ENCODE data around the gene TSC22D4. TPM values are rescaled to one million over a fixed set of nuclear protein-coding genes. Genes with fewer than 3 reads are reported as not detected.

TSC22D4 gene
- total RNA-seq, 3 donors from 2014 or later (not counting 1 experiment from before 2014, with no cell fraction given), result 140 to 173 (median 168) TPM

DNA sequence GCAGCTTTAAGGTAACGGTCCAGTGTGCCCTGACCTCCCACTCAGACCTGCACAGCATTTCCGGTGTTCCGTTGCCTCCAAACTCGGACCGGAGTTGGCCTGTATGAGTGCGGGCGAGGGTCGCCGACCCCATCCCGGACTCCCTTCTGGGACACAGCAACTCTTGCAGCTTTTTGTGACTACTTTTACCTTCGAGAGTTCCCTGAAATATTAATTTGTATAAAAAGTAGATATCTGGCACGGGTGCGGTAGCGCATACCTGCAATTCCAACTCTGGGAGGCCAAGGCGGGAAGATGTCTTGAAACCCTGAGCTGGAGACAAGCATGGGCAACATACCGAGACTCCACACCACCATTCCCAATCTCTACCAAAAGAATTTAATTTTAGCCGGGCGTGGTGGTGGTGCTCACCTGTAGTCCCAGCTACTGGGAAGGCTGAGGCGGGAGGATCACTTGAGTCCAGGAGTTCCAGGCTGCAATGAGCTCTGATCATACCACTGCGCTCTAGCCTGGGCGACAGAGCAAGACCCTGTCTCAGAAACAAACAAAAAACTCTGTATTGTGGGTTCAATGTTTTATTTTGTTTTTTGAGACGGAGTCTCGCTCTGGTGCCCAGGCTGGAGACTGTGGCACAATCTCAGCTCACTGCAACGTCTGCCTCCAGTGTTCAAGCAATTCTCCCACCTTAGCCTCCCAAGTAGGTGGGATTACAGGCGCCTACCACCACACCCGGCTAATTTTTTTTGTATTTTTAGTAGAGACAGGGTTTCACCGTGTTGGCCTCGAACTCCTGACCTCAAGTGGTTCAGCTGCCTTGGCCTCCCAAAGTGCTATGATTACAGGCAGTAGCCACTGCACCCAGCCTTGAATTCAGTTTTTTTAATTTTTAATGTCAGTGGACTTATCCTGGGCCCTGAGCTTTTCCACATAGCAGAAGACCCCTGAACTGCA, 41.6 kb downstream of the TSC22D4 start:
- H3K27me3 Mint-ChIP-seq (ENCODE audit: low read depth in 2 of 2), result no peaks in the 10 kb centered on the region
- intact Hi-C loops (cut with micrococcal nuclease), result no loop called here

GRCh38 chr7:100435401-100436304, 43.4 kb downstream of the TSC22D4 start:
- Mint-ChIP-seq H3K4me1 (peaks cover 30 to 45% of the 10 kb centered on the region in 2 donors), H3K9me3 (no peaks in the 10 kb centered on the region), H3K36me3 (no peaks in the 10 kb centered on the region), H3K27me3 (ENCODE audit: low read depth in 2 of 2) (no peaks in the 10 kb centered on the region), H3K4me3 (peak overlapping the region; percentile 96), H3K27ac (peak overlapping the region; percentile 98 to 99)
- WGBS (ENCODE audit: insufficient coverage), result 2% methylated on average over 81 of the region's 81 CpGs
- no peaks in the 10 kb centered on the region for H3K9me3 ChIP-seq (ENCODE audit: control insufficient read depth, insufficient read depth, low read length)
- H3K27ac ChIP-seq (ENCODE audit: low read length), result peak overlapping the region; percentile 87
- DNase-seq (peak; percentile 33 to 77), ATAC-seq (peak; percentile 14 to 37 (median 28))
- peak overlapping the region; percentile 76 for H3K4me3 ChIP-seq (ENCODE audit: low read length)
- intact Hi-C loops (cut with micrococcal nuclease), result no loop called here
- H3K27me3 ChIP-seq (ENCODE audit: control insufficient read depth, insufficient read depth, low read length), result no peaks in the 10 kb centered on the region
- H3K4me1 ChIP-seq (ENCODE audit: control insufficient read depth, insufficient read depth, low read length), result peaks cover 47% of the 10 kb centered on the region
- H3K36me3 ChIP-seq (ENCODE audit: control insufficient read depth, insufficient read depth, low read length), result peaks cover 24% of the 10 kb centered on the region
- no peak for TF ChIP-seq CTCF (IDR thresholded peaks at IDR 0.05)

More for the DNA sequence above, 41.6 kb downstream of the TSC22D4 start:
- Mint-ChIP-seq H3K36me3 (no peaks in the 10 kb centered on the region), H3K4me3 (peak overlapping the region; percentile 52), H3K27ac (peak overlapping the region in 1 of 2 donors; percentile 99), H3K4me1 (peaks cover 23 to 27% of the 10 kb centered on the region in 2 donors), H3K9me3 (no peaks in the 10 kb centered on the region)
- Histone ChIP-seq H3K4me3 (ENCODE audit: low read length) (no peak overlapping the region), H3K9me3 (ENCODE audit: control insufficient read depth, insufficient read depth, low read length) (no peaks in the 10 kb centered on the region), H3K27me3 (ENCODE audit: control insufficient read depth, insufficient read depth, low read length) (no peaks in the 10 kb centered on the region), H3K4me1 (ENCODE audit: control insufficient read depth, insufficient read depth, low read length) (peaks cover 31% of the 10 kb centered on the region), H3K27ac (ENCODE audit: low read length) (no peak overlapping the region), H3K36me3 (ENCODE audit: control insufficient read depth, insufficient read depth, low read length) (peaks cover 21% of the 10 kb centered on the region)
- 94% methylated on average over 28 of the region's 28 CpGs for WGBS (ENCODE audit: insufficient coverage)
- TF ChIP-seq CTCF (IDR thresholded peaks at IDR 0.05), result no peak
- DNase-seq (no peak), ATAC-seq (no peak)

DNA sequence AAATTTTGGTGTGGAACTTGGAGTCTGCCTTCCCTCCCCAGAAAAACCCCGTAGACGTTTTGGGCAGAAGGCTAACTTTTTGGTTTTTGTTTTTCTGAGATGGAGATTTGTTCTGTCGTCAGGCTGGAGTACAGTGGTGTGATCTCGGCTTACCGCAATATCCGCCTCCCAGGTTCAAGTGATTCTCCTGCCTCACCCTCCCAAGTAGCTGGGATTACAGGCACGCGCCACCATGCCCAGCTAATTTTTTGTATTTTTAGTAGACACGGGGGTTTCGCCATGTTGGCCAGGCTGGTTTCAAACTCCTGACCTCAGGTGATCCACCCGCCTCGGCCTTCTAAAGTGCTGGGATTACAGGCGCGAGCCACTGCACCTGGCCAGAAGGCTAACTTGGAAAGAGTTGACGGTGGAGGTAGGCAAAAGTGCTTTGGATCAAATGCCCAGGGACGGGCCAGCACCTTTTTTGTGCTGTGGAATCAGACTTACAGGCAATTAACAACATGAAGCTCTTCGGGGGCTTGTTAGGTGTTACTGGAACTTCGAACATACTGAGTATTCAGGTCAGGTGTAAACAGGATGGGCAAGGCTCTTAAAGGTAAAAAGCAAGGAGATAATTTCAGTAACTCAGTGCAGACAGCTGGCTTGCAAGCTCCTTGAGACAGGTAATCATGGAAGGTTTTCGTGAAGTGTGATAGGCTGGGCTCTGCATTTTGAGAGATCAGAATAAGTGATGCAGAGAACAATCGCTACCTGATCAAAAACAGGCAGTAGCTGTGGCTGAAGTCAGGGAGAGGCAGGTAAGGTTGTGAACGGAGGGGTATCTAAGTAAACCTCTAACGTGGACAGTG, 44.5 kb downstream of the TSC22D4 start:
- Mint-ChIP-seq H3K27ac (peak overlapping the region; percentile 98 to 99), H3K27me3 (ENCODE audit: low read depth in 2 of 2) (peaks cover 0 to under 1% of the 10 kb centered on the region in 2 donors), H3K36me3 (no peaks in the 10 kb centered on the region), H3K9me3 (no peaks in the 10 kb centered on the region), H3K4me3 (peak overlapping the region; percentile 93), H3K4me1 (peaks cover 34 to 52% of the 10 kb centered on the region in 2 donors)
- H3K4me3 ChIP-seq (ENCODE audit: low read length), result no peak overlapping the region
- H3K27ac ChIP-seq (ENCODE audit: low read length), result peak overlapping the region; percentile 87
- intact Hi-C loops (cut with micrococcal nuclease), result no loop called here
- peaks cover 24% of the 10 kb centered on the region for H3K36me3 ChIP-seq (ENCODE audit: control insufficient read depth, insufficient read depth, low read length)
- no peaks in the 10 kb centered on the region for H3K9me3 ChIP-seq (ENCODE audit: control insufficient read depth, insufficient read depth, low read length)
- no peak for TF ChIP-seq CTCF (IDR thresholded peaks at IDR 0.05)
- no peaks in the 10 kb centered on the region for H3K27me3 ChIP-seq (ENCODE audit: control insufficient read depth, insufficient read depth, low read length)
- 82% methylated on average over 22 of the region's 22 CpGs for WGBS (ENCODE audit: insufficient coverage)
- H3K4me1 ChIP-seq (ENCODE audit: control insufficient read depth, insufficient read depth, low read length), result peaks cover 52% of the 10 kb centered on the region
- no peak for ATAC-seq
- DNase-seq, result peak in 1 of 2 donors; percentile 32

All from natural killer cell (primary cell).